GM12875 (cell line): ENCODE measurements around the gene KRTAP1-1.
"Not testable (repeated sequence)": the region's sequence is repeated elsewhere in the genome, so short reads cannot be mapped to it uniquely, and the experiment has no call there.

Experiments used
- H3K4me3 ChIP-seq: one replicate; pipeline ENCODE4 v1.5.1; 2011; ENCODE audit warnings: low read depth, low read length, control low read depth
- CTCF ChIP-seq: IDR thresholded peaks from 2 replicates; pipeline ENCODE4 v1.5.1; 2011; ENCODE audit warnings: low read depth, mild to moderate bottlenecking, control low read depth, inconsistent platforms, low read length, moderate library complexity, borderline replicate concordance; ENCODE audit not compliant: insufficient read depth

Gene KRTAP1-1

GRCh38 chr17:41040783-41041571 lies at the start of gene KRTAP1-1:
KRTAP1-1 (minus strand) TSS chr17:41041450; CDS start chr17:41041397, 53 bp downstream.
- not testable (repeated sequence) for H3K4me3 ChIP-seq

- H3K4me3 ChIP-seq, result not testable (repeated sequence)
Observed at GRCh38 chr17:41088760-41089352, 47.6 kb upstream of the KRTAP1-1 start.

GRCh38 chr17:41084100-41084856 lies 43.0 kb upstream of the KRTAP1-1 start, which contains the start of gene KRTAP4-7:
KRTAP4-7 (plus strand) TSS chr17:41084150; CDS start chr17:41084207, 57 bp downstream.
- H3K4me3 ChIP-seq, result not testable (repeated sequence)

GRCh38 chr17:41083427-41083826 lies 42.2 kb upstream of the KRTAP1-1 start:
- H3K4me3 ChIP-seq, result not testable (repeated sequence)

- no peak overlapping the region for H3K4me3 ChIP-seq
- TF ChIP-seq CTCF, result no peak
Observed at GRCh38 chr17:41082626-41083025, 41.4 kb upstream of the KRTAP1-1 start.

GRCh38 chr17:41076788-41077187 lies 35.5 kb upstream of the KRTAP1-1 start:
- TF ChIP-seq CTCF, result no peak

GRCh38 chr17:41073676-41074075 lies 32.4 kb upstream of the KRTAP1-1 start:
- TF ChIP-seq CTCF, result no peak

More at GRCh38 chr17:41076788-41077187, 35.5 kb upstream of the KRTAP1-1 start:
- H3K4me3 ChIP-seq, result no peak overlapping the region

GRCh38 chr17:41071606-41072360 lies 30.5 kb upstream of the KRTAP1-1 start:
- no peak for TF ChIP-seq CTCF
- H3K4me3 ChIP-seq, result no peak overlapping the region

More at GRCh38 chr17:41073676-41074075, 32.4 kb upstream of the KRTAP1-1 start:
- H3K4me3 ChIP-seq, result no peak overlapping the region

- no peak for TF ChIP-seq CTCF
- no peak overlapping the region for H3K4me3 ChIP-seq
Observed at GRCh38 chr17:41069031-41069430, 27.8 kb upstream of the KRTAP1-1 start.
